ENCODE measurements around the gene INPP5A. TPM values are rescaled to one million over a fixed set of nuclear protein-coding genes. Genes with fewer than 3 reads are reported as not detected.

INPP5A gene
- total and polyA plus RNA-seq, 4 donors, result 34.7 to 43.5 (median 41.2) TPM

DNA sequence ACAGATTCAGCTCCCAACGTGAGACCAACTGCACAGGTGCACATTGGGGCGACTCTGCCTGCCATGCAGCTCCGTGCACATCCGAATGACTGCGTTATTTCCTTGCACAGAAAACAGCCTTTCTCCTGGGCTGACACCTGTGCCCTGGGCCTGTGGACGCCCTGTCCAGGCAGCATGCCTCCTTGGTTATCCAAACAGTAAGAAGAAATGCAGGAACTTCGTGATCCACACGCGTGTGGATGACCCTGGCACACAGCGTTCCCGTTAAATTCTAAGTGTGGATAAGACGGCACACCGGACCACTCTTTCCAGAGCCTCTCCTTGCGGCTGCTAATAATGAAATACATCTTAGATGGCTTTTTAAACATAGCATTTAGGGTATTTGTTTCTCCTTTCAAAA is 208.8 kb downstream of the INPP5A start:
- H3K36me3 ChIP-seq (ENCODE audit: control insufficient read depth, insufficient read depth, low read length), result peaks cover 72% of the 10 kb centered on the region
- DNase-seq (ENCODE audit: low read depth in 4 of 6, low spot score in 6 of 6), result no peak
- no peak overlapping the region for H3K27ac ChIP-seq (ENCODE audit: low read depth, low read length)
- H3K4me1 ChIP-seq (ENCODE audit: control insufficient read depth, insufficient read depth, low read length), result peaks cover 67% of the 10 kb centered on the region
- no peak overlapping the region for H3K4me3 ChIP-seq (ENCODE audit: low read depth, low read length)
- WGBS (ENCODE audit: insufficient coverage), result 77% methylated on average over 14 of the region's 14 CpGs
- no peaks in the 10 kb centered on the region for H3K9me3 ChIP-seq (ENCODE audit: control insufficient read depth, insufficient read depth, low read length)
- peaks cover 16% of the 10 kb centered on the region for H3K27me3 ChIP-seq (ENCODE audit: control insufficient read depth, insufficient read depth, low read length)

DNA sequence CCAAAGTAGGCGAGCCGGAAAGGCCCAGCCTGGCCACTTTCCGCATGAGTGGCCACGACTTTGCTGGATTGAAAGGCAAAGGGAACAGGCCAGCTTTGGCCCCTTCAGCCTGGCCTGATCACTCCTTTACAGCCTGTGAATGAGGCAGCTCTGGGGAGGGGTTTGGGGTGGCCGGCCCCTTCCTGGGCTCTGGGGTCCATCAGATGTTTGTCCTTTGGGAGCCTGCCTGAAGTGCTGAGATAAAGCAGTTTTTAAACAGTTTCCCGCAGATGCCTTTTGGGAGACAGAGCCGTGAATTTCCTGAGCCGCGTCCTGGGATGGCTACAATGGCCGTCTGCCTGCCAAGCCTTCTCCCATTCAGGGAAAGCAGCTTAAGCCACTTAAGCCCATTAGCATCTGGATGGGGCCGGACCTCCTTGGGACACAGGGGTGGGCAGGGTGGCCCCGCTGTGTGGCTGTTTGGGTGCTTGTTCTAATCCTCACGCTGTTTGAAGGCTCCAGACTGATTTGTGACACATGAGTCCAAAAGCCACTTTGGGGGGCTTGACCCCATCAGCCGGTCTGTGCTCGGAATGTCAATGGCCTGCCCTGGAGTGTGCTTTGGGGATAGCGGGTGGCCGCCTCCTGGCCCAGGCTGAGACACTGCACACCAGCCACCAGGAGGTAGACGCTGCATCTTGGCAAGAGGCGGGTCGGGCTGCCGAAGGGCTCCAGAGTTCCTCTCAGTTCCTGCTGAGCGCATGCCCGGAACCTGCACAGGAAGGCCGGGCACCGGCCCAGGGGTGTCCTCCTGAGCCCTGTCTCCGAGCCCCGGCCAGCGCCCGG is 209.4 kb downstream of the INPP5A start:
- Histone ChIP-seq H3K9me3 (ENCODE audit: control insufficient read depth, insufficient read depth, low read length) (no peaks in the 10 kb centered on the region), H3K4me1 (ENCODE audit: control insufficient read depth, insufficient read depth, low read length) (peaks cover 64% of the 10 kb centered on the region), H3K27ac (ENCODE audit: low read depth, low read length) (no peak overlapping the region), H3K4me3 (ENCODE audit: low read depth, low read length) (no peak overlapping the region), H3K27me3 (ENCODE audit: control insufficient read depth, insufficient read depth, low read length) (peaks cover 12% of the 10 kb centered on the region), H3K36me3 (ENCODE audit: control insufficient read depth, insufficient read depth, low read length) (peaks cover 74% of the 10 kb centered on the region)
- WGBS (ENCODE audit: insufficient coverage), result 61% methylated on average over 29 of the region's 29 CpGs
- DNase-seq (ENCODE audit: low read depth in 4 of 6, low spot score in 6 of 6), result peak in 2 of 6 donors; percentile 28 to 51

DNA sequence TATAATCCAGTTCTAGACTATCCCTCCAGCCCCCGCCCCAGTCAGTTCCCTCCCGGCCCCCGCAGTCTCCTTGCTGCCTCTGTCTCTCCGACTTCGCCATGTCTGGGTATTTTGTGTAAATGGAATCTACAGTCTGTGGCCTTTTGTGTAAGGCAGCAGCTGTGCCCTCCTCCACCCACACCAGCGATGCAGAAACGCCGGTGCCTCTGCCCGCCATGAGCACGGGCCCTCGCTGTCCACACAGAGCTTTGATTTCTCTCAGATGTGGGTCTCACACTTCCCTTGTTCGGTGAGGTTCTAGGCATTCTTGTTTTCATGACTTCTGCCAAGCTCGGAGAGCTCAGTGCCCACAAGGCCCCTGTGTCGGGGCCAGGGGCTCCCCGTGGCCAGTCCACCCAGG is 210.5 kb downstream of the INPP5A start:
- Histone ChIP-seq H3K27me3 (ENCODE audit: control insufficient read depth, insufficient read depth, low read length) (peaks cover 12% of the 10 kb centered on the region), H3K4me3 (ENCODE audit: low read depth, low read length) (no peak overlapping the region), H3K27ac (ENCODE audit: low read depth, low read length) (no peak overlapping the region), H3K36me3 (ENCODE audit: control insufficient read depth, insufficient read depth, low read length) (peaks cover 81% of the 10 kb centered on the region), H3K4me1 (ENCODE audit: control insufficient read depth, insufficient read depth, low read length) (peaks cover 53% of the 10 kb centered on the region), H3K9me3 (ENCODE audit: control insufficient read depth, insufficient read depth, low read length) (no peaks in the 10 kb centered on the region)
- no peak for DNase-seq (ENCODE audit: low read depth in 4 of 6, low spot score in 6 of 6)
- 80% methylated on average over 10 of the region's 15 CpGs for WGBS (ENCODE audit: insufficient coverage)

DNA sequence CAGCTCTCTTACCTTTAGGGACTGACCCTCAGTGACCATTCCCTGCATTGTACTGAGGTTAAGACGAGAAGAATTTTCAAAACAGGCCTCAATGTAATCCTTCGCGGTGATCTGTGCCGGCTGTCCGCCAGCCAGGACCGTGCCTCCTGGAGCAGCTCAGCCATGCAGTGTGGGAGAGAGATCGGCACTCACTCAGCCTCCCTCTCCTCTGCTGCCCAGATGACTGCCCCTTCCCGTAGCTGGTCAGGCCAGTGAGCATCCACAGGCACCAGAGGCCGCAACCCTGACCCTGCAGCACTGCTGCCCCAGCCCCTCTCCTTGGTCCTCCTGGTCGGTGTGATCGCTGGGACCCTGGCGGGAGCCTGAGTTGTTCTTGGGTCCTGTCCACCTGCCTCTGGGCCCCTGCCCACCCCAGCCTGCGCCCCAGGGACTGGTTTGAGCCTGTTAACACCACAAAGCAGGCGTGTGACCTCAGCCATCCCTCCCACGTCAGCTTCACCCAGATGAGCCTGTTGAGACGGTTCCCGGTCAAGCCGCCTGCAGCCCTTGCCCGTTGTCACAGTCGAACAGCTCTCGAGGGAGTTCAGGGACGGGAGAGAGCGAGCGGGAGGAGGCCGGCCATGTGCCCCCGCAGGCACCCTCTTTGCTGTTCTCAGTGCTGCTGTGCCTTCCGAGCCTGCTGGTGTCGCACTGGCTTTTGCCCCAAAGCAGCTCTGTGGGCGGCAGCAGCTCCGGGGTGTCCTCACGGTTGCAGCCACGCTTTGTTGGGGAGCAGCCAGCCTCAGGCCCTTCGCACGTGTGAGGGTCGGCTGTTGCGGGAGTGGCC is 211.2 kb downstream of the INPP5A start:
- peaks cover 7% of the 10 kb centered on the region for H3K27me3 ChIP-seq (ENCODE audit: control insufficient read depth, insufficient read depth, low read length)
- H3K27ac ChIP-seq (ENCODE audit: low read depth, low read length), result no peak overlapping the region
- no peak for DNase-seq (ENCODE audit: low read depth in 4 of 6, low spot score in 6 of 6)
- H3K4me3 ChIP-seq (ENCODE audit: low read depth, low read length), result no peak overlapping the region
- peaks cover 81% of the 10 kb centered on the region for H3K36me3 ChIP-seq (ENCODE audit: control insufficient read depth, insufficient read depth, low read length)
- H3K9me3 ChIP-seq (ENCODE audit: control insufficient read depth, insufficient read depth, low read length), result no peaks in the 10 kb centered on the region
- H3K4me1 ChIP-seq (ENCODE audit: control insufficient read depth, insufficient read depth, low read length), result peaks cover 47% of the 10 kb centered on the region
- 90% methylated on average over 36 of the region's 36 CpGs for WGBS (ENCODE audit: insufficient coverage)

DNA sequence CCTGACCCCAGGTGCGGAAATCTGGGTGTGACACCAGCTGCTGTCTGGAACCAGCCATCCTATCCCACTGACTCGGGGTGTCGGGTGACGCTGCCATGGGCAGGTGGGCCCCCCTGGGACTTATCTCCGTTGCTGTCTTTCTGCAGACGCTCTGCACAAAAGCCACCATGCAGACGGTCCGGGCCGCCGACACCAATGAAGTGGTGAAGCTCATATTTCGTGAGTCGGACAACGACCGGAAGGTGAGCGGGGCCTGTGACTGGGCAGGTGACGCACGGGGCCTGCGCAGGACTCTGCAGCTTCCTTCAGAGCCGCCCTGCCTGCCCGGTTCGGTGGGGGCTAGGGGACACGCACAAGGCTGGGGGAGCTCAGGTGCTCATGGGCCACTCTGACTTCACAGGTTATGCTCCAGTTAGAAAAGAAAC is 211.8 kb downstream of the INPP5A start:
- DNase-seq (ENCODE audit: low read depth in 4 of 6, low spot score in 6 of 6), result no peak
- Histone ChIP-seq H3K27me3 (ENCODE audit: control insufficient read depth, insufficient read depth, low read length) (peaks cover 6% of the 10 kb centered on the region), H3K9me3 (ENCODE audit: control insufficient read depth, insufficient read depth, low read length) (no peaks in the 10 kb centered on the region), H3K4me1 (ENCODE audit: control insufficient read depth, insufficient read depth, low read length) (peaks cover 41% of the 10 kb centered on the region), H3K36me3 (ENCODE audit: control insufficient read depth, insufficient read depth, low read length) (peaks cover 81% of the 10 kb centered on the region), H3K27ac (ENCODE audit: low read depth, low read length) (no peak overlapping the region), H3K4me3 (ENCODE audit: low read depth, low read length) (no peak overlapping the region)
- WGBS (ENCODE audit: insufficient coverage), result 91% methylated on average over 22 of the region's 22 CpGs

DNA sequence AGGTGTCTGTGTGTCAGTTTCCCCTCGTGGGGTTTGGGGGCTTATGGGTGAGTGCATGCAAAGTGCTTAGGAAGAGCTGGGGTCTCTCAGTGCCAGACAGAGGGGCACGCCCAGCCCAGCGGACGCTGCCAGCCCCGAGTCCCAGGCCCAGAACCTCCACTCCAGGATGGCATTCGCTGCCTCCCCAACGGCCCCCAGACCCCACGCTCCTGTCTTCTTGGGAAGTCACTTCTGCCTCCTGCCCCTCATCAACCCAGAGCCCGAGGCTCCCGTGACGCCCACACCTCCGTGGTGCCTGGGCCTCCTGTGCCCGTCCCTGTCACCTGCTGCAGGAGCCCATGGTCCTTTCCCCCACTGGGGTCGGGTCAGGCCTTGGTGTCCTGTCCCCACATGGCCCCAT is 213.3 kb downstream of the INPP5A start:
- WGBS (ENCODE audit: insufficient coverage), result 91% methylated on average over 14 of the region's 14 CpGs
- H3K27ac ChIP-seq (ENCODE audit: low read depth, low read length), result no peak overlapping the region

DNA sequence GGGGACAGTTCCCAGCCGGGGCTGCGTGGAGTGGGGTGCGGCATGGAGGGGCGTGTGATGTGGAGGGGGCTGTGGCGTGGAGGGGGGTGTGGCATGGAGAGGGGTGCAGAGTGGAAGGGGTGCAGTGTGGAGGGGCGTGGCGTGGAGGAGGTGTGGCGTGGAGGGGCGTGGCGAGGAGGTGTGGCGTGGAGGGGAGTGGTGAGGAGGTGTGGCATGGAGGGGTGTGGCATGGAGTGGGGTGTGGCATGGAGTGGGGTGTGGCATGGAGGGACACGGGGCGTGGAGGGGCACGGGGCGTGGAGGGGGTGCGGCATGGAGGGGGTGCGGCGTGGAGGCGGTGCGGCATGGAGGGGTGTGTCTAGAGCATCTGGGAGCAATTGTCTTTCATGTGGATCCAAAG is 214.8 kb downstream of the INPP5A start:
- Histone ChIP-seq H3K4me3 (ENCODE audit: low read depth, low read length) (no peak overlapping the region), H3K9me3 (ENCODE audit: control insufficient read depth, insufficient read depth, low read length) (no peaks in the 10 kb centered on the region), H3K4me1 (ENCODE audit: control insufficient read depth, insufficient read depth, low read length) (peaks cover 17% of the 10 kb centered on the region), H3K36me3 (ENCODE audit: control insufficient read depth, insufficient read depth, low read length) (peaks cover 89% of the 10 kb centered on the region), H3K27me3 (ENCODE audit: control insufficient read depth, insufficient read depth, low read length) (no peaks in the 10 kb centered on the region), H3K27ac (ENCODE audit: low read depth, low read length) (no peak overlapping the region)
- WGBS (ENCODE audit: insufficient coverage), result 96% methylated on average over 11 of the region's 20 CpGs
- DNase-seq (ENCODE audit: low read depth in 4 of 6, low spot score in 6 of 6), result no peak

More for the DNA sequence above, 213.3 kb downstream of the INPP5A start:
- Histone ChIP-seq H3K9me3 (ENCODE audit: control insufficient read depth, insufficient read depth, low read length) (no peaks in the 10 kb centered on the region), H3K4me1 (ENCODE audit: control insufficient read depth, insufficient read depth, low read length) (peaks cover 32% of the 10 kb centered on the region), H3K27me3 (ENCODE audit: control insufficient read depth, insufficient read depth, low read length) (no peaks in the 10 kb centered on the region), H3K36me3 (ENCODE audit: control insufficient read depth, insufficient read depth, low read length) (peaks cover 81% of the 10 kb centered on the region), H3K4me3 (ENCODE audit: low read depth, low read length) (no peak overlapping the region)
- DNase-seq (ENCODE audit: low read depth in 4 of 6, low spot score in 6 of 6), result no peak

DNA sequence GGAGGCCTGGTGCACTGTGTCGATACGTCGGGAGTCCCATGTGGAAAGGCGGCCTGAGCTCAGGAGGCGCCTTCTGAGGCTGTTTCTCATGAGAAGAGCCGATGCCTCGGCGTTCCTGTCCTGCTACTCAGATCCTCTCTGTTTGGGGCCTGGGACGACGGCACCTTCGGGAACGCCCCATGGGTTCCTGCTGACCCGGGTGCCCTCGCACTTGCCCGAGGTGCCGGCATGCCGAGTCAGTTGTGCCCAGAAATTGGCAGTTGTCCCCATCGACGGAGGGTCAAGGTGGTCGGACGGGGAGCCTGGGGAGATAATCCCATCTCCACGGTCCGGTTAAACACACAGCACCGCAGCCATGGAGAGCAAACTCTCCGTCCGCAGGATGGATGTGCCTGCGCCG is 215.4 kb downstream of the INPP5A start:
- H3K27ac ChIP-seq (ENCODE audit: low read depth, low read length), result no peak overlapping the region
- peaks cover 11% of the 10 kb centered on the region for H3K4me1 ChIP-seq (ENCODE audit: control insufficient read depth, insufficient read depth, low read length)
- 96% methylated on average over 28 of the region's 28 CpGs for WGBS (ENCODE audit: insufficient coverage)
- peaks cover 93% of the 10 kb centered on the region for H3K36me3 ChIP-seq (ENCODE audit: control insufficient read depth, insufficient read depth, low read length)
- DNase-seq (ENCODE audit: low read depth in 4 of 6, low spot score in 6 of 6), result no peak
- no peak overlapping the region for H3K4me3 ChIP-seq (ENCODE audit: low read depth, low read length)
- no peaks in the 10 kb centered on the region for H3K9me3 ChIP-seq (ENCODE audit: control insufficient read depth, insufficient read depth, low read length)
- H3K27me3 ChIP-seq (ENCODE audit: control insufficient read depth, insufficient read depth, low read length), result no peaks in the 10 kb centered on the region

DNA sequence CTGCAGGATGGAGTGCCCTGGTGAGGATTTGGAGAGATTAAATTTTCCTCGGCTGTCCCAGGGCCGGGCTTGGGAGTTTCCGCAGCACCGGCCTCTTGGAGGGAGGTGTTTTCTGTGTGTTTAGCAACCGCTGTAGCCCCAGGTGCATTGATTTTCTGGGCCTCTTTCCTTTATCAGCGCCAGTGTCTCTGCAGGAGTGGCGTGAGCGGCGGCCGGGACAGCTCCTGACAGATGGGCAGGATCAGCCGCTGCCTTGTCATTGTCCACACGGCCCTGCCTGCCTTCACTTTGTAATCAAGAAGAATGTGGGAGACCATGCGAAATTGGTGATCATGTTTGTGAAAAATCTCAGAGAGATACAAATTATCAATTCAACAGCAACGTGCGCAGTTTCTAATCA is 216.0 kb downstream of the INPP5A start:
- no peaks in the 10 kb centered on the region for H3K9me3 ChIP-seq (ENCODE audit: control insufficient read depth, insufficient read depth, low read length)

More for the DNA sequence above, 216.0 kb downstream of the INPP5A start:
- no peak overlapping the region for H3K4me3 ChIP-seq (ENCODE audit: low read depth, low read length)
- peaks cover 5% of the 10 kb centered on the region for H3K4me1 ChIP-seq (ENCODE audit: control insufficient read depth, insufficient read depth, low read length)
- WGBS (ENCODE audit: insufficient coverage), result 85% methylated on average over 14 of the region's 15 CpGs
- no peak overlapping the region for H3K27ac ChIP-seq (ENCODE audit: low read depth, low read length)
- H3K36me3 ChIP-seq (ENCODE audit: control insufficient read depth, insufficient read depth, low read length), result peaks cover 94% of the 10 kb centered on the region
- no peaks in the 10 kb centered on the region for H3K27me3 ChIP-seq (ENCODE audit: control insufficient read depth, insufficient read depth, low read length)
- peak in 1 of 6 donors; percentile 23 for DNase-seq (ENCODE audit: low read depth in 4 of 6, low spot score in 6 of 6)
